ENCODE results near the gene FILIP1. TPM values are rescaled to one million over a fixed set of nuclear protein-coding genes. Genes with fewer than 3 reads are reported as not detected.

The FILIP1 gene
- total RNA-seq, 1 experiment from 2014 or later = 2.9 TPM

GRCh38 chr6:75337835-75338580, 155.6 kb downstream of the FILIP1 start (continued):
- TF ChIP-seq, protein P1, sequence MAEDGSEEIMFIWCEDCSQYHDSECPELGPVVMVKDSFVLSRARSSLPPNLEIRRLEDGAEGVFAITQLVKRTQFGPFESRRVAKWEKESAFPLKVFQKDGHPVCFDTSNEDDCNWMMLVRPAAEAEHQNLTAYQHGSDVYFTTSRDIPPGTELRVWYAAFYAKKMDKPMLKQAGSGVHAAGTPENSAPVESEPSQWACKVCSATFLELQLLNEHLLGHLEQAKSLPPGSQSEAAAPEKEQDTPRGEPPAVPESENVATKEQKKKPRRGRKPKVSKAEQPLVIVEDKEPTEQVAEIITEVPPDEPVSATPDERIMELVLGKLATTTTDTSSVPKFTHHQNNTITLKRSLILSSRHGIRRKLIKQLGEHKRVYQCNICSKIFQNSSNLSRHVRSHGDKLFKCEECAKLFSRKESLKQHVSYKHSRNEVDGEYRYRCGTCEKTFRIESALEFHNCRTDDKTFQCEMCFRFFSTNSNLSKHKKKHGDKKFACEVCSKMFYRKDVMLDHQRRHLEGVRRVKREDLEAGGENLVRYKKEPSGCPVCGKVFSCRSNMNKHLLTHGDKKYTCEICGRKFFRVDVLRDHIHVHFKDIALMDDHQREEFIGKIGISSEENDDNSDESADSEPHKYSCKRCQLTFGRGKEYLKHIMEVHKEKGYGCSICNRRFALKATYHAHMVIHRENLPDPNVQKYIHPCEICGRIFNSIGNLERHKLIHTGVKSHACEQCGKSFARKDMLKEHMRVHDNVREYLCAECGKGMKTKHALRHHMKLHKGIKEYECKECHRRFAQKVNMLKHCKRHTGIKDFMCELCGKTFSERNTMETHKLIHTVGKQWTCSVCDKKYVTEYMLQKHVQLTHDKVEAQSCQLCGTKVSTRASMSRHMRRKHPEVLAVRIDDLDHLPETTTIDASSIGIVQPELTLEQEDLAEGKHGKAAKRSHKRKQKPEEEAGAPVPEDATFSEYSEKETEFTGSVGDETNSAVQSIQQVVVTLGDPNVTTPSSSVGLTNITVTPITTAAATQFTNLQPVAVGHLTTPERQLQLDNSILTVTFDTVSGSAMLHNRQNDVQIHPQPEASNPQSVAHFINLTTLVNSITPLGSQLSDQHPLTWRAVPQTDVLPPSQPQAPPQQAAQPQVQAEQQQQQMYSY (CRISPR knock-in tag; IDR thresholded peaks at IDR 0.05) = no peak
- TF ChIP-seq, protein P2, sequence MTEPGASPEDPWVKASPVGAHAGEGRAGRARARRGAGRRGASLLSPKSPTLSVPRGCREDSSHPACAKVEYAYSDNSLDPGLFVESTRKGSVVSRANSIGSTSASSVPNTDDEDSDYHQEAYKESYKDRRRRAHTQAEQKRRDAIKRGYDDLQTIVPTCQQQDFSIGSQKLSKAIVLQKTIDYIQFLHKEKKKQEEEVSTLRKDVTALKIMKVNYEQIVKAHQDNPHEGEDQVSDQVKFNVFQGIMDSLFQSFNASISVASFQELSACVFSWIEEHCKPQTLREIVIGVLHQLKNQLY (CRISPR knock-in tag; IDR thresholded peaks at IDR 0.05) = no peak
- TF ChIP-seq MXD4 (CRISPR knock-in tag; IDR thresholded peaks at IDR 0.05; ENCODE audit: borderline replicate concordance) = no peak
- no peak for TF ChIP-seq JUN (CRISPR knock-in tag; IDR thresholded peaks at IDR 0.05)
- no peak for TF ChIP-seq ZBTB21 (CRISPR knock-in tag; IDR thresholded peaks at IDR 0.05; ENCODE audit: borderline replicate concordance)
- TF ChIP-seq, protein P3, sequence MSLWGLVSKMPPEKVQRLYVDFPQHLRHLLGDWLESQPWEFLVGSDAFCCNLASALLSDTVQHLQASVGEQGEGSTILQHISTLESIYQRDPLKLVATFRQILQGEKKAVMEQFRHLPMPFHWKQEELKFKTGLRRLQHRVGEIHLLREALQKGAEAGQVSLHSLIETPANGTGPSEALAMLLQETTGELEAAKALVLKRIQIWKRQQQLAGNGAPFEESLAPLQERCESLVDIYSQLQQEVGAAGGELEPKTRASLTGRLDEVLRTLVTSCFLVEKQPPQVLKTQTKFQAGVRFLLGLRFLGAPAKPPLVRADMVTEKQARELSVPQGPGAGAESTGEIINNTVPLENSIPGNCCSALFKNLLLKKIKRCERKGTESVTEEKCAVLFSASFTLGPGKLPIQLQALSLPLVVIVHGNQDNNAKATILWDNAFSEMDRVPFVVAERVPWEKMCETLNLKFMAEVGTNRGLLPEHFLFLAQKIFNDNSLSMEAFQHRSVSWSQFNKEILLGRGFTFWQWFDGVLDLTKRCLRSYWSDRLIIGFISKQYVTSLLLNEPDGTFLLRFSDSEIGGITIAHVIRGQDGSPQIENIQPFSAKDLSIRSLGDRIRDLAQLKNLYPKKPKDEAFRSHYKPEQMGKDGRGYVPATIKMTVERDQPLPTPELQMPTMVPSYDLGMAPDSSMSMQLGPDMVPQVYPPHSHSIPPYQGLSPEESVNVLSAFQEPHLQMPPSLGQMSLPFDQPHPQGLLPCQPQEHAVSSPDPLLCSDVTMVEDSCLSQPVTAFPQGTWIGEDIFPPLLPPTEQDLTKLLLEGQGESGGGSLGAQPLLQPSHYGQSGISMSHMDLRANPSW (CRISPR knock-in tag; conservative IDR thresholded peaks at IDR 0.05; ENCODE audit: low read depth) = no peak
- no peak for TF ChIP-seq ZNF396 (CRISPR knock-in tag; IDR thresholded peaks at IDR 0.05; ENCODE audit: borderline replicate concordance)
- TF ChIP-seq ZNF512 (CRISPR knock-in tag; IDR thresholded peaks at IDR 0.05; ENCODE audit: borderline replicate concordance) = no peak
- TF ChIP-seq ZNF425 (CRISPR knock-in tag; conservative IDR thresholded peaks at IDR 0.05) = no peak
- no peak for TF ChIP-seq NFE2L1 (CRISPR knock-in tag; IDR thresholded peaks at IDR 0.05)
- TF ChIP-seq, protein P4, sequence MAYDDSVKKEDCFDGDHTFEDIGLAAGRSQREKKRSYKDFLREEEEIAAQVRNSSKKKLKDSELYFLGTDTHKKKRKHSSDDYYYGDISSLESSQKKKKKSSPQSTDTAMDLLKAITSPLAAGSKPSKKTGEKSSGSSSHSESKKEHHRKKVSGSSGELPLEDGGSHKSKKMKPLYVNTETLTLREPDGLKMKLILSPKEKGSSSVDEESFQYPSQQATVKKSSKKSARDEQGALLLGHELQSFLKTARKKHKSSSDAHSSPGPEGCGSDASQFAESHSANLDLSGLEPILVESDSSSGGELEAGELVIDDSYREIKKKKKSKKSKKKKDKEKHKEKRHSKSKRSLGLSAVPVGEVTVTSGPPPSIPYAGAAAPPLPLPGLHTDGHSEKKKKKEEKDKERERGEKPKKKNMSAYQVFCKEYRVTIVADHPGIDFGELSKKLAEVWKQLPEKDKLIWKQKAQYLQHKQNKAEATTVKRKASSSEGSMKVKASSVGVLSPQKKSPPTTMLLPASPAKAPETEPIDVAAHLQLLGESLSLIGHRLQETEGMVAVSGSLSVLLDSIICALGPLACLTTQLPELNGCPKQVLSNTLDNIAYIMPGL (CRISPR knock-in tag; IDR thresholded peaks at IDR 0.05) = no peak
- TF ChIP-seq ZNF121 (CRISPR knock-in tag; IDR thresholded peaks at IDR 0.05) = no peak
- TF ChIP-seq, protein P5, sequence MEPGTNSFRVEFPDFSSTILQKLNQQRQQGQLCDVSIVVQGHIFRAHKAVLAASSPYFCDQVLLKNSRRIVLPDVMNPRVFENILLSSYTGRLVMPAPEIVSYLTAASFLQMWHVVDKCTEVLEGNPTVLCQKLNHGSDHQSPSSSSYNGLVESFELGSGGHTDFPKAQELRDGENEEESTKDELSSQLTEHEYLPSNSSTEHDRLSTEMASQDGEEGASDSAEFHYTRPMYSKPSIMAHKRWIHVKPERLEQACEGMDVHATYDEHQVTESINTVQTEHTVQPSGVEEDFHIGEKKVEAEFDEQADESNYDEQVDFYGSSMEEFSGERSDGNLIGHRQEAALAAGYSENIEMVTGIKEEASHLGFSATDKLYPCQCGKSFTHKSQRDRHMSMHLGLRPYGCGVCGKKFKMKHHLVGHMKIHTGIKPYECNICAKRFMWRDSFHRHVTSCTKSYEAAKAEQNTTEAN (CRISPR knock-in tag; IDR thresholded peaks at IDR 0.05) = no peak
